ENCODE measurements around the gene NKAP. TPM values are rescaled to one million over a fixed set of nuclear protein-coding genes. Genes with fewer than 3 reads are reported as not detected.
A peak's percentile ranks its signal among the peaks of the same experiment; 100 is the strongest.

NKAP gene
- total RNA-seq, 1 experiment from 2014 or later, result 13.6 TPM

DNA sequence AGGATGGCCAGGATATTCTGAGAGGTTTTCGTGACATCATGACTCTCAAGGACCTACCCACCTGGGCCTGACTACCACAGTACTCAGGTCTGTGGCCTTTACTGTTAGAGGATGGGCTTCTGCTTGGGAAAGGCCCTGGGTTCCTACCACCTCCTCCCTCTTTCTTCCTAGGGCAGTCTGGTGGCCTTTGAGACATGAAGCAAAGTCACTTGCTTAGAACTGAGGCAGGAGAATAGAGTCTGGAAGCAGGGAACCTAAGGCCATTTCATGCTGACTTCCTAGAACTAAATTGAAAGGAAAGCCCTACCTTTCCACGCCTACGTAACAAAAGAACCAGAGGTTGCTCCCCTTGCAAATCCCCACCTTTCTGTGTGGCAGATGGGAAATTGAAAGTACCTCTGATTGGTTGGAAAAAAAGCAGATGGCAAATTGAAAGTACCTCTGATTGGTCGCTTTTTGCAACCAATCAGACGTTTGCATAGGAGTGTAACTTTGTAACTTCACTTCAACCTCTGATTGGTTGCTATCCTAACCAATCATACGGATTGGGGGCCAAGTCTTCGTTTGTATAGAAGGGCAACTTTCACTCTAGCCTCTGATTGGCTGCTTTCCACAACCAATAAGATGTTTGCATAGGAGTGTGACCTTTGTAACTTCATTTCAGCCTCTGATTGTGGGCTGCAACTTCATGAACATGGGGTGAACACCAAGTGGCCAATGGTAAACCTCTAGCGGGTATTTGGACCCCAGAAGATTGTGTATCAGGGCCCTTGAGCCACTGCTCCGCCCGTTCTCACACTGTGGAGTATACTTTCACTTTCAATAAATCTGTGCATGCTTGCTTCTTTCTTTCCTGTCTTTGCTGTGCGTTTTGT lies 57.8 kb downstream of the NKAP start:
- H3K4me1 ChIP-seq (ENCODE audit: control insufficient read depth, insufficient read depth, low read length), result peaks cover 10% of the 10 kb centered on the region
- peak; percentile 81 for DNase-seq (ENCODE audit: low read depth, low spot score)
- in situ Hi-C loops (cut with HindIII; ENCODE audit: low pct_unique_long_range_greater_than_20kb, low sequenced_read_pairs) (no loop called here), intact Hi-C loops (cut with micrococcal nuclease; ENCODE audit: unreplicated experiment) (no loop called here)
- BruUV-seq (replicated peaks), result no TSS peak
- H3K27me3 ChIP-seq (ENCODE audit: control insufficient read depth, insufficient read depth, low read length), result no peaks in the 10 kb centered on the region
- TF ChIP-seq SIN3A (IDR thresholded peaks at IDR 0.05; ENCODE audit: borderline replicate concordance, insufficient read depth, low read depth, low read length), result no peak
- TF ChIP-seq TCF7L2 (IDR thresholded peaks at IDR 0.05; ENCODE audit: low read depth, low read length), result no peak
- TF ChIP-seq POLR2AphosphoS5 (IDR thresholded peaks at IDR 0.05; ENCODE audit: low read depth, low read length), result no peak; the same call in 1 of the 2 replicates
- ATAC-seq, result peak; percentile 57
- H3K9me3 ChIP-seq (ENCODE audit: control insufficient read depth, insufficient read depth, low read depth, low read length), result no peaks in the 10 kb centered on the region
- H3K4me3 ChIP-seq (ENCODE audit: low read depth in 2 of 2, low read length in 2 of 2), result peak overlapping the region; percentile 41 to 61
- CTCF ChIA-PET, result no interaction called here
- no peaks in the 10 kb centered on the region for H3K36me3 ChIP-seq (ENCODE audit: control insufficient read depth, insufficient read depth, low read length)
- peak overlapping the region; percentile 87 for H3K27ac ChIP-seq (ENCODE audit: low read length)
- POLR2A ChIA-PET, result no interaction called here

DNA sequence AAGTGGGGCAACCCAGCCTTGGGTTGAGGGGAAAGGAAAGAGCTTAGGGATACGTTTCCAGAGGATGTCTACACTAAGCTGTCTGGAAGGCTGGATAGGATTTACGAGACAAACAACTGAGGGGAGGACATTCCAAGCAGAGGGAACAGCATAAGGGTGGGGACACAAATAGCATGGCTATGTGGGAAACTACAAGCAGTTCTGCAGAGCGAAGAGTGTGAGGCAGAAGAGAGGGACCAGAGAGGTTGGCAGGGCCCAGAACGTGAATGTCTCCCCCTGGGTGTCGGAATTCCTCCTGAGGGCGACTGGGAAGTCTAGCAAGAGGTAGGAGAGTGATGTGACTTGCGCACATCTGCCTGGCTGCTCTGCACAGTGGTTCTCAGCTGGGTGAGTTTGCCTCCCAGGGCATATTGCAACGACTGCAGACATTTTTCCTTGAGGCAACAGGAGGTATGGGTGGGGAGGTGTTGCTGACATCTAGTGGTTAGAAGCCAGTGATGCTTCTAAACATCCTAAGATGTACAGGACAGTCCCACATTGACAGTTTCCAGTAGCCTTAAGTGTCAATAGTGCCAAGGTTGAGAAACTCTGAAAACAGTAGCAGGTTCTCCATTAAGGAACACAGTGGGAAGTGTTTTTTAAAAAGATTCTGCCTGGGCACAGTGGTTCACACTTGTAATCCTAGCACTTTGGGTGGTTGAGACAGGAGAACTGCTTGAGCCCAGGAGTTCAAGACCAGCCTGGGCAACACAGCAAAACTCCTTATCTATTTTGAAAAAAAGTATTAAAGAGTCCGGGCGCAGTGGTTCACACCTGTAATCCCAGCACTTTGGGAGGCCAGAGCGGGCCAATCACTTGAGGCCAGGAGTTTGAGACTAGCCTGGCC lies 62.8 kb downstream of the NKAP start:
- no peak for TF ChIP-seq POLR2AphosphoS5 (IDR thresholded peaks at IDR 0.05; ENCODE audit: low read depth, low read length)
- no peak for TF ChIP-seq TCF7L2 (IDR thresholded peaks at IDR 0.05; ENCODE audit: low read depth, low read length)
- no peak for TF ChIP-seq SIN3A (IDR thresholded peaks at IDR 0.05; ENCODE audit: borderline replicate concordance, insufficient read depth, low read depth, low read length)
- peak; percentile 87 for TF ChIP-seq CTCF (IDR thresholded peaks at IDR 0.05)
- TF ChIP-seq REST (IDR thresholded peaks at IDR 0.05; ENCODE audit: insufficient read depth in 1 of 2, low read depth in 2 of 2, low read length in 1 of 2), result no peak
- POLR2A ChIA-PET, result no interaction called here

More for the DNA sequence above, 62.8 kb downstream of the NKAP start:
- Histone ChIP-seq H3K36me3 (ENCODE audit: control insufficient read depth, insufficient read depth, low read length) (peaks cover 8% of the 10 kb centered on the region; the same call in 1 of the 2 replicates), H3K9me3 (ENCODE audit: control insufficient read depth, insufficient read depth, low read depth, low read length) (no peaks in the 10 kb centered on the region), H3K27ac (ENCODE audit: low read length) (no peak overlapping the region), H3K4me3 (ENCODE audit: low read depth in 2 of 2, low read length in 2 of 2) (no peak overlapping the region), H3K27me3 (ENCODE audit: control insufficient read depth, insufficient read depth, low read length) (no peaks in the 10 kb centered on the region), H3K4me1 (ENCODE audit: control insufficient read depth, insufficient read depth, low read length) (no peaks in the 10 kb centered on the region)
- DNase-seq (ENCODE audit: low read depth, low spot score) (peak; percentile 62), ATAC-seq (peak; percentile 95)
- no TSS peak for BruUV-seq (replicated peaks)
- intact Hi-C loops (cut with micrococcal nuclease; ENCODE audit: unreplicated experiment), result no loop called here
- in situ Hi-C loops (cut with HindIII; ENCODE audit: low pct_unique_long_range_greater_than_20kb, low sequenced_read_pairs), result no loop called here
- CTCF ChIA-PET, result interaction anchor here (0.6 kb wide), 1 partner anchor 228 kb away, joined by 3 read pairs; no protein-coding TSS in a partner anchor
